IMR-90 (cell line): ENCODE data around the gene HES1. TPM values are rescaled to one million over a fixed set of nuclear protein-coding genes. Genes with fewer than 3 reads are reported as not detected.

Source experiments
- CTCF ChIP-seq: conservative IDR thresholded peaks from 2 replicates; pipeline ENCODE4 v1.5.1; 2012; ENCODE audit warnings: mild to moderate bottlenecking, low read depth, low read length, improper control_type of control experiment
- NFE2L2 ChIP-seq: fragments of 150-350 bp; IDR thresholded peaks from 2 replicates; pipeline ENCODE4 v1.6.1; 2016; ENCODE audit warnings: low read depth, mild to moderate bottlenecking, low read length
- RFX5 ChIP-seq: IDR thresholded peaks from 2 replicates; pipeline ENCODE4 v1.8.0; 2012; ENCODE audit warnings: low read depth, mild to moderate bottlenecking, low read length, moderate library complexity
- polyA plus RNA-seq, 3 experiments: library from polyadenylated mRNA; depleted of rRNA; stranded (reverse); fragments of >200 nt; gene quantifications; 2 replicates each; pipeline ENCODE4 v1.2.3, GENCODE V29; 2012; ENCODE audit warnings: low replicate concordance in 1 of 3
- total RNA-seq: library from RNA; depleted of rRNA; stranded (reverse); fragments of >200 nt; gene quantifications from 2 replicates; pipeline ENCODE4 v1.2.3, GENCODE V29; 2012

The HES1 gene
- total and polyA plus RNA-seq, 2 of the 4 experiments (the other 2 are of a cell fraction): 3.6 to 6.7 TPM

GRCh38 chr3:194134757-194135515, 1.0 kb upstream of the HES1 start (continued):
- TF ChIP-seq CTCF: no peak
- TF ChIP-seq RFX5: no peak
- TF ChIP-seq NFE2L2: no peak; the same call in 1 of the 2 replicates
